Activated CD8-positive, alpha-beta memory T cell treated with anti-CD3 and anti-CD28 coated beads for 1 hour (primary cell): Measurements from ENCODE around the gene ZKSCAN4.

ENCODE experiments used
- DNase-seq, 2 donors: peaks; one replicate each; pipeline ENCODE4 v3.0.0-alpha.2; 2020; ENCODE audit warnings: low read depth in 1 of 2; ENCODE audit errors: extremely low read depth in 1 of 2

The ZKSCAN4 gene

DNA sequence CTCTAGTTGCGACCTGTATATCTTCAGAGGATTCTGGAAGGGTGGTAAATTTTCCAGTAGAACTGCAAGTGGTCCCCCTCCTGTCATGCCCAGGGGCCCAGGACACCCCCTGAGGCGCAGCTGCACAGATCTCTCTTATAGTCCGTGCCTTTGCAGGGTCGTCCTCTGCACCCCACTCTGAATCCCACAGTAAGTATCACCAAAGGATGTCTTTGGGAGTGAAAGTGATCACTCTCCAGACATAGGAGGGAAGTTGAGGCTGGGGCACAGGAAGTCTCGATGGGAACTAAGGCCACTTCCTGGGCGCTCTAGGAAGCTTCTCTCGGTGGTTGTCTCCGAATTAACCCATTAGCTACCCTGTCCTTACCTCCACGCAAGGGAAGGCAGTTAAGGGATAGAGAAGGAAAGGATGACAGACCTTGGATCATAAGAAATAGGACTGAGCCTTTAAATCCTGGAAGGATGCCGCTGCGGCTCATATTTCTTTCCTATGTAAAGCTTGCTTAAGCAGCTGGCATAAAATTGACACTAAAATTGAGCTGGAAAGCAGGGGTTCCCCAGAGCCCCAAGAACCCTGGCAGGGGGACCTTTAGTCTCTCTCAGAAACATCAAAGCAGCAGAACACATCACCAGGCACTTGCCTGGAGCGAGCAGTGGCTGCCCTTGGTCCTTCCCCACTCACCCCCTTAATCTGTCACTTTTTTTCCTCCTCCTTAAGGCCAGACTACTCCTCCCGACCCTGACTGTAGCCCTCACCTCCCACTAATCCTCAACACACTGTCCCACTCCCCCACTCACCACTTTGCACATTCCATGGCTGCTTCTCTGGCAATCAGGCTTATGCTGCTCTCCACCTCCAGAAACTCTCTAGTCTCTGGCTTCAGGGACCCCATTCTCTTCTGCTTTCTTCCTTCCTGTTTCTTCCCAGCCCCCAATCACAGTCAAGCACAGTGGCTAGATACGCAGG, at the start of gene ZKSCAN4:
ZKSCAN4 (minus strand) TSS at position 261 of the 967 bp plus-strand sequence. CDS start 289 bp downstream, outside the sequence.
- DNase-seq: peak; percentile 27 to 66

- no peak for DNase-seq
These were observed 44.5 kb upstream of the ZKSCAN4 start for GRCh38 chr6:28296520-28297060.

GRCh38 chr6:28295326-28295725, 43.3 kb upstream of the ZKSCAN4 start:
- no peak for DNase-seq

GRCh38 chr6:28291573-28291972, 39.5 kb upstream of the ZKSCAN4 start:
- DNase-seq: no peak

- no peak for DNase-seq
These were observed 30.9 kb upstream of the ZKSCAN4 start for GRCh38 chr6:28282926-28283325.

DNA sequence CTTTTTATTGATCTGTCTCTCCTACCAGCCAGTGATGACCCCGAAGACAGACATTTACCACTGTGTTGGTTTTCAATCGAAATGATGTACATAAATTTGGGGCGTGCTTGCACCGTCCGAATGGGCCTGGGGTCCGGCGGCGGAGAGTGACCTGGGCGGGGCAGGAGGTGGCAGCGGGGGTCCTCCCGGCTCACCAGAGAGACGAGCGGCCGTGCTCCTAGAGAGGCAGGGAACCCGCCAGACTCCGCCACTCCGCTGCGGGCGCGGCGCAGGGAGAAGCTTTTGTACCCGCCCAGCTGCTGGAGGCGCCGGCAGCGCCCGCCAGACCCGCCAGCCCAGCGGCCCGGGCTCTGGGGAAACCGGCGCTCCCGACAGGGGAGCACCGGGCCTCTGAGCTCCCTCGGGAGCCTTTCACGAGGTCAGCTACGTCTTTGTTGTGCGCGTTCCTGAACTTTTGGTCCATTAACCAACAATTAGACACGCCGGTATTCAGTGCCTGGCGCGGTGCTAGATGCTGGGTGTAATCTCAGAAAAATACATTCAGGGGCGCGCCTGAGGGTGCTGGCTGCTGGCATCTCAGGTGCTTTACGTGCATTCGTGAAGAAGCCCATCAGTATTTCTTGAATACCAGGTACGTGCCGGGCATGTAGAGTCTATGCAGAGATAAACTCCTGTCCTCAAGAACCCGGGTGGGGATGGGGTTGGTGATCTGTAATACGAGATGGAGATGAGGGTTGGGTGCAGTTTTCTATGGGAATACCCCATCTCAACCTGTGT, 29.4 kb upstream of the ZKSCAN4 start, which contains the start of gene PGBD1:
PGBD1 (plus strand) TSS at position 285 of the 777 bp plus-strand sequence. CDS start 2,242 bp downstream, outside the sequence.
- peak; percentile 10 to 25 for DNase-seq

DNA sequence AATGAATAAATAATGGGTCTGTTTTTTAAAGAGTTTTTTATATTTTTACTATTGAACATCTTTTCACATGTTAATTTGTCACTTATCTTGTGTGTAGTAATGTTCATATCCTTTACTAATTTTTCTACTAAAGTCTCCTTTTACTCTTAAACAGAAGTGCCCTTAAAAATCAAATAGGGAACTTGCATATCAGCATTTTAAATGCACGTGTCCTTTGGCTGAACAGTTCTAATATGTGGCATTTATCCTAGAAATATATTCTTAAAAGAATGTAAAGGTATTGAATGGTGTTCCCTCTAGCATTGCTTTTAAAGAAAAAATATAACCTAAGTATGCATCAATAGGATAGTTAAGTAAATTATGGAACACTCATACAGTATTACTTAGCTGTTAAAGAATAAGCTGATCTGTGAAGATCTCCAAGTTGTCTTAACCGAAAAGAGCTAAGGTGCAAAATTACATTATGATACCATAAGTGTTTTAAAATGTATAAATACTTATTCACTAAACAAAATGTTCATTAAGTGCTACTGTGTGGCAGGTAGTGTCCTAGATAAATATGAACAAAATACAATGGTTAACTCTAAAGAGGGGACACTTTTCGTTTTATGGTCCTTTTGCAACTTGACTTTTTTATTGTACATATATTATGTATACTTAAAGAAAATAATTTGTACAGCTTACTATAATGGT, 28.7 kb upstream of the ZKSCAN4 start:
- DNase-seq: no peak

DNA sequence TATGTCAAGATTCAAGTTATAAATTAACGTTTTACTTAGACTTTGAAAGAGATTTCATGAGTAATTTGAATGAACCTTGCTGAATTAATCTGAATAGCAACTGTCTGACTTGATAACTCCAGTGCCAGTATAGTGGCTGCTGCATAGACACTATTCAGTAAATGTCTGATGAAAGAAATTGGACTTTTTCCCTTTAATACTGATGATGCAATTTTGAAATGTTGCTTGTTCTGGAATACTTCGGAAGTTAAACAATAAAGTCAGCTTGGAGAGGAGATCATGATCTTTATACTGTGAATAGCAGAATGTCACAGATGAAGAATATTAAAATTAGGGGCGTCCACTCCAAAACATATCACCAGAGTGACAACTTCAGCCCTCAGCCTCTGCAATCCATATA, 25.7 kb upstream of the ZKSCAN4 start:
- no peak for DNase-seq

DNA sequence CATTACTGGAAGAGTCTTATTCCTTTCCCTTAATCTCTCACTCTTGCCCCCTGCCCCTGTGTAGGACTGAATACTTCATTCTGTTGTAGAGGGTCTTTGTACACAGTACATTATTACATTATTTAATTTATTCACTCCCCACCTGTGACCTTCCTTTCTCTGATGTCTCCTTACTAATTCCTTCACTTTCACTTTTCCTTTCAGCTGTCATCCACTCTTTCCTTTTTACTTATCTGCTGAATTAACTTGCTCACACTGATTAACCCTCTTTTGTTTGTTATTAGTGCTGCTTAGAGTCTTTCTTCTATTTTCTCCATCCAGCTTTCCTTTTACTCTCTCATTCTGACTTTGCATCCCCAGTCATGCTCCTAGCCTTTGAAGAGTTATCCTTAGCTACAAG, 22.8 kb upstream of the ZKSCAN4 start:
- no peak for DNase-seq

GRCh38 chr6:28269492-28269891, 17.4 kb upstream of the ZKSCAN4 start:
- DNase-seq: no peak

- no peak for DNase-seq
These were observed 15.6 kb upstream of the ZKSCAN4 start for GRCh38 chr6:28267695-28268059.

DNA sequence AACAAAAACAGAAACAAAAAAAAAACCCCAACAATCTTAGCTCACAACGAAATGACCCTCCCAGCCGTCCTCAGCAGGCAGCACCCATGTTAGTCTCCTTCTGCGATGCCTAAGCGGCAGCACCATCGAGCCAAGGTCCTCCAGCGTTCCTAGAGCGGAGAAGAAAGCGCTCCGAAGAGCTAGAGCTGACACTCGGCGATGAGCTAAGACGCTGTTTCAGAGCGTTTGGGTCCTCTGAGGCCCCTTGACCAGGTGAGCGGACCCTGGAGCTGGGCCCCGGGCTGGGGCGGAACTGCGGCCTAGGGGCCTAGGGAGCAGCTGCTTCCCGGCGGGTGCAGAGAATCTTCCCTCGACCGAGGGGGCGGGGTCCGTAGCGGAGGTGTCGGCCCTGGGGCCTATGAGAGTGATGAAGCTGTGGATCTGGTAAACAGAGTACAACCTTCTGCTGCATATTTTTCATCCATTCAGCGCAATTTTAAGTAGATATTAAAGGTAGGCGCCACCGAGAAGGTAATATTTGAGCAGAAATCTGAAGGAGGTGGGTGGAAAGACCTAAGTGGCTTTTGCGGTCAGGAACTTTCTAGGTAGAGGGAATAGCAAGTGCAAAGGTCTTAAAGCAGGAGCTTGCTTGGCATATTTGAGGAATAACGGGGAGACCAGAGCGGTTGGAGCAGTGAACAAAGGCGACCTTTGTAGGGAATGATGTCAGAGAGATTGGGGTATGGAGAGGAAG, 15.1 kb upstream of the ZKSCAN4 start, which contains the start of gene ZSCAN26:
ZSCAN26 (plus strand) TSS at position 182 of the 733 bp plus-strand sequence. CDS start 4,777 bp downstream, outside the sequence.
- DNase-seq: peak; percentile 71 to 72

DNA sequence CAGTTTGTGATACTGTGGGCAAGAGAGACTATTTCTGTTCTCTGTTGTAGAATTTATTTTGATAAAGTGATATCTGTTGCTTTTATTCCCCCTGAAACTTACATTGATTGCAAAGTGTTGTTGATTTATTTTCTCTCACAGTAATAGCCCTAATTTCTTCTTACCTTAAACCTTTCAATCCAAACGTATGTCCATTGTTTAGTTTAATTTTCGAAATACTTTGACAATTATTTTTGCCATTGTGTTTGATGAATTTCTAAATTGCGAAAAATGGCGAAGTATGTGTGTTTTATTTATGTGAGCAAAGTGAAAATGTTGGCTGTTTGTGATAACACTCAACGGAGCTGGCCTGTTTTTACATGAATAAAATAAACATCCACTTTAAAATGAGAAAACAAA, 14.5 kb upstream of the ZKSCAN4 start:
- DNase-seq: no peak

DNA sequence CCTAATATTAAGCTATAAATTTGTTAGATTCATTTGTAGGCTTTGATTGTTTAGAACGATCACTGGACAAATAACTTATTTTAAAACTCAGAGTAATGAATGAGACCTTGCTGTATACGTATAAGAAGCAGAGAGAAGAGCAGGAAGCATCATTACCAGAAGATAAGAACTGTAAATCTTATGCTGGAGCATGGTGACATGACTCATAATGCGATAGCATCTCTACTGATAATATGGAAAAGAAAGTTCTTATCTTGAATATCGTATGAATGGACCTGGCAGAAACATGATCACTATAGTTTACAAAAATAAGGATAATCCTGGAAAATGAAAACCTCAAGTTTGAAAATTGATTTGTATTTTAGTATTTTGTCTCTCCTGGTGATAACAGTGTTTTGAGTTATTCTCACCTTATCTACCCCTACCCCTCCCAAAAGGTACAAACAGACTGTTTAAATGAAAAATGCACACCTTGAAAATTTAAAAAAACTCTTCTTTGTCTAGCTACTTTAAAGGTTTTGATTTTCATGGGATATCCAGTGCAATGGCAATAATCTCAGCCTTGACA, 12.8 kb upstream of the ZKSCAN4 start:
- DNase-seq: no peak

DNA sequence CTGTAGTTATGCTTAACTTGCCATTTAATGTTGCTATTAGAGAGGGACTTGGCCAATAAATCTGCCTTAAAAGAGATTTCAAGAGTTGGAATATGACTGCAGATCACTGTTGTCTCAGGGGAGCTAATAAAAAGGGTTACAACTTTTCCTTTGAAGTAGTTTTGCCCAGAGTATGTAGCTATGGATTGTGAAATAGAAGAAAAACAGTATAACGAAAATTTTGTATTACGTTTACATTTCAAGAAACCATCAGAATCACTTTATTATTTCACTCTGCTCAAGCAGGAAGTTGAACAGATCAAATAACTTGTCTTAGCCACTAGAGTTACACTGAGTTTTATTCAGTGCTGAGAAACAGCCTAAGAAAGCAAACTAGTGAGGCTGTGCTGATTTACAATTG, 11.9 kb upstream of the ZKSCAN4 start:
- DNase-seq: no peak

DNA sequence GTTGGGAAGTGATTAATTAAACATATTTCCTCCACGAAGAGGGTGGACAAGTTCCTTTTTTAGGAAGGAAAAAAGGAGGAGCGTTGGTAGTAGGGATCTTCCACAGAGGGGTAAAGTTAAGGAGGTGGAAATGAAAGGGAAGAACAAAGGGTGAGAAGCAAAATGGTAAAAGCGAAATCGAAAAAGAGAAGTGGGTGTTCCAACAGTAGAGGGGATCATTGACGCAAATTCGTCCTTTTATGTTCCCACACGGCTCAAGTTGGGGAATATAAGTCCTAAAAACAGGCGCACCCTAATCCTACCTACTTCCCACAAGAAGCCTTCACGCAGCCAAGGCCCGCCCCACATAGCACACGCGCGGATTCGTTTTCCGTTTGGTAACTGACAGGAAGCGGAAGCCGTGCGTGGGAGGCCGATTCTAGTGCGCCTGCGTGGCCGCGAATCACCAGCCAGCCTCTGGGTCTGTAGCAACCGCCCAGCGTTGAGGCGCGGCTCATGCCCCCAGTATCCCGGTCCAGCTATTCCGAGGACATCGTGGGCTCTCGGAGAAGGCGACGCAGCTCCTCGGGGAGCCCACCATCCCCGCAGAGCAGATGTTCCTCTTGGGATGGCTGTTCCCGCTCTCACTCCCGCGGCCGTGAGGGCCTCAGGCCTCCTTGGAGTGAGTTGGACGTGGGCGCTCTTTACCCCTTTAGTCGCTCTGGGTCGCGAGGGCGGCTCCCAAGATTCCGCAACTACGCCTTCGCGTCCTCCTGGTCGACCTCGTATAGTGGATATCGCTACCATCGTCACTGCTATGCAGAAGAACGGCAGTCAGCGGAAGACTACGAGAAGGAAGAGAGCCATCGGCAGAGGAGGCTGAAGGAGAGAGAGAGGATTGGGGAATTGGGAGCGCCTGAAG, 7.1 kb upstream of the ZKSCAN4 start, which contains the start of gene NKAPL:
NKAPL (plus strand) TSS at position 421 of the 901 bp plus-strand sequence; CDS start at position 496, 75 bp downstream.
- peak; percentile 21 to 37 for DNase-seq

- DNase-seq: no peak
These were observed 5.0 kb upstream of the ZKSCAN4 start for GRCh38 chr6:28257042-28257441.

DNA sequence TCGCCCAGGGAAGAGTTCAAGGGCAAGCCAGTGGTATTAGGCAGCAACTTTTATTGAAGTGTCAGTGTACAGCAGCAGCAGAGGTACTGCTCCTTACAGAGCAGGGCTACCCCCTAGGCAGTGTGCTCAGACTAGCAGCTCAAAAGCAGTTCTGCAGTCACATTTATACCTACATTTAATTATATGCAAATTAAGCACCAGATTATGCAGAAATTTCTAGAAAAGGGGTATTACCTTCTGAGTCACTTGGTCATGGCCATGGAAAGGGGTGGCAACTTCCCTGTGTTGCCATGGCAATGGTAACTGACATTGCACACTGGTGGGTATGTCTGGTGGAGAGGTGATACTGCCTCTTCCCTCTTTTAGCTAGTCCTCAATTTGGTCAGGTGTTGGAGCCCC, 2.1 kb upstream of the ZKSCAN4 start:
- DNase-seq: no peak

DNA sequence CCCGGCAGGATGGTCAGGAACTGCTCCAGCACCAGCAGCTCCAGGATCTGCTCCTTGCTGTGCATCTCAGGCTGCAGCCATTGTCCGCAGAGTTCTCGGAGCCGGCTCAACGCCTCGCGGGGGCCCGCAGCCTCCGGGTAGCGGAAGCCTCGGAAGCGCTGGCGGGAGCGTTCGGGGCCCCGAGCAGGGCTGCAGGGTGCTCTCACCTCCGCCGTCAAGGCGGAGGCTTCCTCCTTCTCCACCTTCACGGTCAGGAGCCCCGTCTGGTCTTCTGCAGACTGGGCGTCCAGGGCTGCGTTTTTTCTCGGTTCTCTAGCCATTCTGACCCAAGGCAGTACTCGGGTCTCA, 434 bp downstream of the ZKSCAN4 start:
- DNase-seq: no peak
